SK-MEL-5 (cell line): ENCODE measurements around the gene HIPK2. TPM values are rescaled to one million over a fixed set of nuclear protein-coding genes. Genes with fewer than 3 reads are reported as not detected.

Experiments used
- DNase-seq: peaks from one replicate; pipeline ENCODE4 v3.0.0-alpha.2; 2016; ENCODE audit warnings: low read depth, low spot score
- in situ Hi-C: cut with HindIII; loops from 2 replicates; pipeline ENCODE4 v1.10.0; 2016; ENCODE audit warnings: low sequenced_read_pairs, high pct_unique_total_duplicates, low pct_unique_long_range_greater_than_20kb
- polyA plus RNA-seq, 2 experiments: library from polyadenylated mRNA; depleted of rRNA; stranded (reverse); fragments of >200 nt; gene quantifications; 2 replicates each; pipeline ENCODE4 v1.2.3, GENCODE V29; 2015
- total RNA-seq: library from RNA; depleted of rRNA; stranded (reverse); fragments of >200 nt; shearing (Covaris generic); gene quantifications from 2 replicates; pipeline ENCODE4 v1.2.3, GENCODE V29; 2014; rRNA removed

Gene HIPK2
- total RNA-seq, result 16.1 and 21.2 TPM in 2 replicates
- 28.4 and 40.8 TPM in 2 replicates for polyA plus RNA-seq (2015; cell fraction: cytosol; rRNA removed)
- polyA plus RNA-seq (2015; cell fraction: nucleus; rRNA removed), result 11.1 and 13.4 TPM in 2 replicates

- peak; percentile 82 for DNase-seq
- in situ Hi-C loops, result no loop called here
These were observed at the start of gene HIPK2 for GRCh38 chr7:139777948-139778841. Gene HIPK2, minus strand, starts transcription at chr7:139777998. Its CDS starts 375 bp downstream, at chr7:139777623.

- in situ Hi-C loops, result no loop called here
- DNase-seq, result peak; percentile 40
These were observed 49.2 kb upstream of the HIPK2 start for GRCh38 chr7:139827042-139827441.

DNA sequence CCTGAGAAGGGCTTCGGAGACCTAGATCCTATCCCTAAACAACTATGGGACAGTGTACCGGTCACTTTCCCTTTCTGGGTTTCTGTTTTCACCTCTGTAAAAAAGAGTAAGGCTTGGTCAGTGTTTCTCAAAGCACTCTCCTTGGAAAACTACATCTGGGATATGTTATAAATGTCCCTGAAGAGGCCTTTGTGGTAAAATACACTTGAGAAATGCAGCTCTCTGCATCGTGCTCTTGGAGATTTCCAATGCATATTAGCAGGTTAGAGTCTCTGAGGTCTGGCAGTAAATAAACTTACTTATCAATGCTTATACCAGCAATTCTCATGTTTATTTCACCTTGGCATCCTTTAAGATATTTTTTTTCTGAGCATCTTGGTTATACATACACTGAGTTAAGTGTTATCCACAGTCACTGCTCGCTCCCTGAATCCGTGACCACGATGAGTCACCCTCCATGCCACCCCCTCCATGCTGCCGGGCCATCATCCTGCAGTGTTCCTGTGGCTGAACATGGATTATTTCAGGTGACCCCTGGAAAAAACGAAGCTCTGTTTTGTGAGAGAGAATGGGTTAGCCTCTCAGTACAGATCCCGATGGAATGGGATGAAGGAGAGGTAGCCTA is 48.0 kb upstream of the HIPK2 start:
- in situ Hi-C loops, result no loop called here
- no peak for DNase-seq

GRCh38 chr7:139823959-139824521 is 46.2 kb upstream of the HIPK2 start:
- no peak for DNase-seq
- in situ Hi-C loops, result no loop called here

- DNase-seq, result no peak
- in situ Hi-C loops, result no loop called here
These were observed 45.1 kb upstream of the HIPK2 start for GRCh38 chr7:139822855-139823254.

- in situ Hi-C loops, result no loop called here
- DNase-seq, result no peak
These were observed 43.7 kb upstream of the HIPK2 start for GRCh38 chr7:139821349-139822105.

DNA sequence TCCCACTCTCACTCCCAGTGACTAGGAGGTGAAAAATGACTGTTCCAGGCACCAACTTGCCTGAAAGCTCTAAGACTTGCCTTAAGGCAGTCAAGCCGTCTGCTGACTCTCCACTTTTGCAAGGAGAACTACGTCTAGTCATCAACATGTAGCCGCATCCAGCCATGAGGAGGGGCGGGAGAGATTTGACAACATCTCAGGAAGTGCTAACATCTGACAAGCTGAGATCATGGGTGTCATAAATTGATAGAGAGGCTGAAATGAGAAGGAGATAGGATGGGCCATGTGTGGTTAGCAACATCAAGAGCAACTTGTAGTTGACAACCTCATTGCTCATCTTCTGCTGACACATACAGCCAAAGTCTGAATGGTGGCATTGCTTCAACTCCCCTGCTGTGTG is 42.3 kb upstream of the HIPK2 start:
- in situ Hi-C loops, result no loop called here
- no peak for DNase-seq

- in situ Hi-C loops, result no loop called here
These were observed 39.5 kb upstream of the HIPK2 start for GRCh38 chr7:139817249-139817648.

DNA sequence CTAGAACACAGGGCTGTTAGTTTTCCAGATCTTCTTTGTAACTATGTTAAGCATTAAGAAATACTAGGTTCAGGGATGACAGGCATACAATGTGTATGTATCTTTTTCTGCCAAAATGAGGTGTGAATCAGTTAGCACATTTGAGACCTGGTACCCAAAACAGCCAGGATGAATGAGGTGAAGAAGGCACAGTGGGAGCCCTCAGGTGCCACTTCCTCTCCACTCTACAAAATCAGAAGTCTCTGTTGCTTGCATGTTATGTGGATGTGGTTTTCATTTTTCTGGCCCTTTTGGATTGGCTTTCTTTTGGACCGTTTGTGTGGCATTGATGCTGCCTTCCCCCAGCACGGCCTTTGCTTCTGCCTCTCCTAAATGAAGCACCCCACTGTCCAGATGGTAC is 35.9 kb upstream of the HIPK2 start:
- in situ Hi-C loops, result no loop called here
- DNase-seq, result no peak

More at GRCh38 chr7:139817249-139817648, 39.5 kb upstream of the HIPK2 start:
- no peak for DNase-seq

GRCh38 chr7:139813151-139813550 is 35.4 kb upstream of the HIPK2 start:
- in situ Hi-C loops, result no loop called here
- no peak for DNase-seq

DNA sequence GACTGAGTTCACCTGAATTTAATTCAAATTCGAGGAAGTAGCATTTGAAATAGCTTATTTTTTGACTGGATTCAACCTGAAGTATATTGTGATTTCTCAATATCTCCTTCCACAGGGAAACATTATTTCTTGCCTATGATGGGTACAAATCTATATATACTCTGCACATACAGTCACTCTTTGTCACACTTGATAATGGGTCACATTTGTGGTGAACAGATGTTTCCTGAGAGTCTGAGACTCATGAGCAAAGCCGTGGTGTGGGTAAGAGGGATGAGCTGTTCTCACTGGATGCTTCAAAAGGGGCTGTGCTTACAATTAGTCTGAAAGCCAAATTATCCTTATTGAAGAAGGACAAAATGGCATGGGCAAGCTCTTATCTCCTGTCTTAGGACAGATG is 33.3 kb upstream of the HIPK2 start:
- in situ Hi-C loops, result no loop called here
- DNase-seq, result no peak

DNA sequence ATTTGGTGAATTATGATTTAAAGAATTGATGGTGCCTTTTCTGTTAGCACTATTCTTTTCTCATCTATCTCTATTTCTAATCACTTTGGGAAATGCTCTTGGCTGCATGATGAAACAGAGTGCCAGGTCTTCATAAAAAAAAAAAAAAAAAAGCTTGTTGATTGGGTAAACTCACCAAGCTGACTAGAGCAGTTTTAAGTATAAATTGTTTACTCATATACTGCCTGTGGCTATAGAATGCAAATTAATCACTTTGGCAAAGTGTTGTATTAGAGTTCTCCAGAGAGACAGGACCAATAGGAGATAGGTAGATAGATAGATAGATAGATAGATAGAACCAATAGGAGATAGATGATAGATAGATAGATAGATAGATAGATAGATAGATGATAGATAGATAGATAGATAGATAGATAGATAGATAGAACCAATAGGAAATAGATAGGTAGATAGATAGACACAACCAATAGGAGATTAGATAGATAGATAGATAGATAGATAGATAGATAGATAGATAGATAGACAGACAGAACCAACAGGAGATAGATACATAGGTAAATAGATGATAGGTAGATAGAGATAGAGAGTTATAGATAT is 31.1 kb upstream of the HIPK2 start:
- in situ Hi-C loops, result no loop called here

DNA sequence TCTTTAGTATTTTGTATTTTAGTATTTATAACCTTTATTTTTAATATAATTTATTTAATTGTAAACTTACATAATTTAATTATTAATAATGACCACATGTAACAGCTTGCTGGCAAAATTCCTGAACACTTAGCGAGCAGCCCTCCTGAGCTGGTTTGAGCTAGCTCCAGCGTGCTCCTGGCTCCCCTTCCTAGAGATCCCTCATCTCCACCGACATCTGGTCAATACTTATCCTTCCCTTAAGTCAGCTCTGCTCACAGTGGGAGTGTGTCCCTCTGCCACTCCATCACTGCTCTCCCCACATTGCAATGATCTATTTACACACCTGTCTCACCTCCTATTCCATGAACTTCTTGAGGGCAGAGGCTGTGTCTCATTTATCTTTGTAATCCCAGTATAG is 30.6 kb upstream of the HIPK2 start:
- DNase-seq, result no peak
- in situ Hi-C loops, result no loop called here

More for the DNA sequence above, 31.1 kb upstream of the HIPK2 start:
- no peak for DNase-seq

- DNase-seq, result no peak
- in situ Hi-C loops, result no loop called here
These were observed 29.2 kb upstream of the HIPK2 start for GRCh38 chr7:139807009-139807408.

DNA sequence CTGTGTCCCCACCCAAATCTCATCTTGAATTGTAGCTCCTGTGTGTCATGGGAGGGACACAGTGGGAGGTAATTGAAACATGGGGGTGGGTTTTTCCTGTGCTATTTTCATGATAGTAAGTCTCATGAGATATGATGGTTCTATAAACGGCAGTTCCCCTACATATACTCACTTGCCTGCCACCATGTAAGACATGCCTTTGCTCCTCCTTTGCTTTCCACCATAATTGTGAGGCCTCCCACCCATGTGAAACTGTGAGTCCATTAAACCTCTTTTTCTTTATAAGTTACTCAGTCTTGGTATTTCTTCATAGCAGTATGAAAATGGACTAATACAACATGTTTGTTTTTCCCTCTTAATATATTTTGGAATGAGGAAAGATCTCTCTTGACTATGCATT is 26.8 kb upstream of the HIPK2 start:
- DNase-seq, result no peak
- in situ Hi-C loops, result no loop called here

DNA sequence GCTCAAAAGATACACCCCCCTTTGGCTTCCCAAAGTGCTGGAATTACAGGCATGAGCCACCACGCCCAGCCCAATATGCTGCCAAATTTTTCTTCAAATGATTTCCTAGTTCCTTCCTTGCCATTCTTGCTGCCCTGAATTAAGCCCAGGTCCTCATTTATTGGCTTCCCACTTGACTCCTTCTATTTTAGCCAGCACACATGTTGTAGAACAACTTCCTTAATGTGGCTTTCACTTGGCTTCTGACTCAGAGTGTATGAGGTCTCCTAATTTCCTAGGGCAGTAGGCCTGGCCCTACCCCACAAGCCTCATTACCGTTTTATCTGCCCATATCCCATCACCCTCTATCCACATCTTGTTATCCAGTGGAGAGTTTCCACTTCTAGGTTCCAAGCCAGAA is 21.8 kb upstream of the HIPK2 start:
- no peak for DNase-seq
- in situ Hi-C loops, result no loop called here

GRCh38 chr7:139798892-139799291 is 21.1 kb upstream of the HIPK2 start:
- in situ Hi-C loops, result no loop called here
- no peak for DNase-seq
